GM21447 (cell line): ENCODE results near the gene NTN3.
"Not testable (repeated sequence)": the region's sequence is repeated elsewhere in the genome, so short reads cannot be mapped to it uniquely, and the experiment has no call there.

ENCODE experiments used
- ATAC-seq: cut with Tn5 transposase; IDR thresholded peaks from one replicate; pipeline ENCODE4 v1.9.1; 2021; ENCODE audit not compliant: unreplicated experiment

The NTN3 gene

DNA sequence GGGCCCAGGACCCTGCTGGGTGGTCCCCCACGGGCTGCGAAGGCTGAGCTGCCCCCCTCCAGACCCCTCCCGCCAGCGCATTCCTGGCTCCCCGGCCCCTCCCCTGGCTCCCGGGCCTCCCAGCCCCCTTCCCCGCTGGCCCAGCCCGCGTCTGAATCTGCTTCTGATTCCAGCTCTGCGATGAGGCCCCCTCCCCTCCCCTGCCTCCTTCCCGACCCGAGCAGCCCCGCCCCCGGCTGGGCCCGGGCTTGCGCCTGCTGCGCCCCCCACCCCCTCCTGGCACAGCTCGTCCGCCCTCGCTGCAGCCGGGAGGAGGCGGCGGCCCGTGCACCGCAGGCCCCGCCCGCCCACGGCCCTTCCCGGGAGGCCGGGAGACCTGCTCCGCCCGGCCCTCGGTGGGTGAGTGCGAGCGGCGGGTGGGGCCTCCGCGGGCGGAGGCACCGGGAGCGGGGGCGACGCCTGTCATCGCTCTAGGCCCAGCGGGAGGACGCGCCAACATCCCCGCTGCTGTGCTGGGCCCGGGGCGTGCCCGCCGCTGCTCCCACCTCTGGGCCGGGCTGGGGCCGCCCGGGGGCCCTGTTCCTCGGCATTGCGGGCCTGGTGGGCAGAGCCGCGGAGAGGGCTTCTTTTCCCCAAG lies at the start of gene NTN3:
Gene NTN3 (plus strand): TSS at position 282 of the 637 bp plus-strand sequence. CDS start 405 bp downstream, outside the sequence.
- no peak for ATAC-seq

DNA sequence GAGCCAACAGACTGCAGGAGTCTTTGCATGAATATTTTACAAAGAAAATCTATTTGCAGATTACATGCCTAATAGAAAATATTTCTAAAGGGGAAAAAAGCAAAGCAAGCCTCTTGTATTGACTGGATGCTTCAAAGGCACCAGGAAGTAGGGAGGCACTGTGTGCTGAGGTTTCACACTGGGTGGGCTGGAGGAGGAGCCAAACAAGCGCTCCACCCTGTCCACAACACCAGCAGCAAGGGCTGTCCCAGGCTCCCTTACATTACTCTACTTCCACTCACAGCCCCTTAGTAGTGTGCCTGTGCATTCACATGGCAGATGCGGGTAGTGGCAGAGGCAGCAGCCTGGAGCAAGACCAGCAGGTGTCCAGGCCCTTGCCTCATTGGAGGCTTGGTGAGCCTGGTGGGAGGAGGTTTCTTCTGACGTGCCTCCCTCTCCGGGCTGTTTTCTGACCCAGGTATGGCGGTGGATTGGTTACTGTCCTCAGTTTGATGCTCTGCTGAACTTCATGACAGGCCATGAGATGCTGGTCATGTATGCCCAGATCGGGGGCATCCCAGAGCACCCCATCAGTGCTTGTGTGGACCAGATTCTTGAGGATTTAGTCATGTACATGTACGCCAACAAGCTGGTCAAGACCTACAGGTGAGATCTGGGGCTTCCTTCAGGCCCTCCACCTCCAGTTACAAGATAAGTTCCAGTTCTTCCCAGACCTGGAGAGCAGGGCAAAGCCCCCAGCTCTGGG lies 48.8 kb upstream of the NTN3 start:
- no peak for ATAC-seq

DNA sequence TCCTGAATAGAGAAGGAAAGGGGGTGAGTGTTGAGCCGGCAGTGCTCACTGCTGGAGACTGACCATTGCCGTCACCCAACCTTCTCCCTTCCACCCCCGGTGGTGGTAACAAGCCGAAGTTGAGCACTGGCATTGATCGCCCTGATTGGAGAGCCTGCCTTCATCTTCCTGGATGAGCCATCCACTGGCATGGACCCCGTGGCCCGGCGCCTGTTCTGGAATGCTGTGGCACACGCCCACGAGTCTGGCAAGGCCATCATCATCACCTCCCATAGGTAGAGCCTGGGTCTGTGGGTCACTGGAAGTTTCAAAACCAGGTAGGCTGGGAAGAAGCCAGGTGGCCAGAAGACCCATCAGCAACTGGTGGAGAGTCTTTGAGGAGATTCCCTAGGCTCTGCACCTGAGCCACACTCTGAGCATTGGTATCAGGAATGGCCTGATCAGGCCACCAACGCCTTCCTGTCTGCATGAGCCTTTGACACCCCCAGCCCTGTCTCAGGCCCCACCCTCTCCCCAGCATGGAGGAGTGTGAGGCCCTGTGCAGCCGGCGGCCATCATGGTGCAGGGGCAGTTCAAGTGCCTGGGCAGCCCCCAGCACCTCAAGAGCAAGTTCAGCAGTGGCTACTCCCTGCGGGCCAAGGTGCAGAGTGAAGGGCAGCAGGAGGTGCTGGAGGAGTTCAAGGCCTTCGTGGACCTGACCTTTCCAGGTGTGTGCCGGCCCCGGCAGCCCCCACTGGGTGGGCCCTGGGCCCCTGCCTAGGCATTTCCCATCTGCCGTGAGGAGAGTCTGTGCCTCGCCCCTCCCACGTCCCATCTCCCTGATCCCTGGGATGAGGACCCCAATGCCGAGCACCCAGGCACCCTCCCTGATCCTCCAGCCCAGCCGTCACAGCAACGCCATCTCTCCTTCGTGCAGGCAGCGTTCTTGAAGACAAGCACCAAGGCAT lies 46.8 kb upstream of the NTN3 start:
- ATAC-seq: no peak

DNA sequence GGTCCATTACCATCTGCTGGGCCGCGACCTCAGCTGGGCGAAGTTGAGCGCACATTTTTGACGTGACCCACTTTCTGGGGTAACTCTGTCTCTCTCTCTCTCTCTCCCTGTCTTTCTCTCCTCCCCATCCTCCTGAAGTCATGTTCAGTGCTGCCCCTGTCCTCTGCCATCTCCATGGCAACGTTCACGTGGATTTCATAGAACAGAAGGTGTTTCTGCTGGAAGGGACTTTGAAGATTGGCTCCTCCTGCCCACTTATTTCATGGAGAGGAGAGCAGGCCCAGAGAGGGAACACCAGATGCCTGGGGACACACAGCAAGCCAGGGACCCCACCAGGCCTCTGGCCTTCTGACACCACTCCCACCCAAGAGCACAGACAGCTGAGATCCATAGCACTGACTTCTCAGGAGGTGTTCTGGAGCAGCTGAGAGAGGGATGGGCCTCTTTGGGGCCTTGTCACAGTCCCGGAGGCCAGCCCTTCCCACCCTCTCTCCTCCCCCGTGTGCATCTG lies 46.0 kb upstream of the NTN3 start:
- ATAC-seq: no peak

DNA sequence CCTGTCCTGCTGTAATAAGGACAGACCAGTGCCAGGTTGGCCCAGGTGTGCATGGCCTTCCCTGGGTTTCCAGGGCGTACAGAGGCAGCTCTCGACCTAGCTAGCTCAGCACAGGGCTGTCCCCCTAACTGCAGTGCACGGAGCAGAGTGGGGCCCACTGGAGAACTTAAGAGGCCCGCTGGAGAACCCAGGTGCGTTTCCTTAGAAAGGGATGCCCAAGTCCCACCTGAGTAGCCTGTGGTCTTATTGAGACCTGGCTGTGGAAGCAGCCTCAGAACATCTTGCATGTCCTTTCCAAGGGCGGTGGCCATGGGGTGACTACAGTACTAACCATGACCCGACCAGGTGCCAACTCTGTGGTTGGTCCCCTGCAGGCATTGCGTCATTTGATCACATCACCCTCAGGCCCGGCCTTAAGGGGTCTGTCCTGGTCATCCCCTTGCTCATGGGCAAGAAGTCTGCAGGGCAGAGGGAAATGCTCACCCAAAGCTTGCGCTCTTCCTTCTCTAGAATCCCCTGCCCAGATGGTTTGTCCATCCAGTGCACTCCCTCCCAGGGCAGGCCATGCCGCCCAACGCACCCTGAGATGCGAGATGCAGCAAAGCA lies 45.2 kb upstream of the NTN3 start:
- ATAC-seq: no peak

DNA sequence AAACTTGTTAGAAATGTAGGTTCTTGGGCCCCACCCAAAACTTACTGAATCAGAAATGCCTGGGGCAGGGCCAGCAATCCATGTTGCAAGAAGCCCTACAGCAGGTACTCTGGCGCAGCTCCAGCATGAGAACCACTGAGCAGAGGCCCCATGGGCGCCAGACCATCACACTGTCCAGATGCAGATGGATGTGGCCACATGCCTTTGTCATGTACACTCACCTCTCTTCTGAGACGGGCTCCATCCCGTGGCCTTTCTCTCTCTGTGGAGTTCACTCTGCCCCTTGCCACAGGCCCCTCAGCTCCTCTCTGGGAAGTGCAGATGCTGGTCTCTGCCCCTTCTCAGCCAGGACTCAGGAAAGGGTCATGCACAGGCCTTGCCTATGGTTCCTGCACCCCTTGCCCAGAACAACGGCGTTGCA lies 44.1 kb upstream of the NTN3 start:
- no peak for ATAC-seq

DNA sequence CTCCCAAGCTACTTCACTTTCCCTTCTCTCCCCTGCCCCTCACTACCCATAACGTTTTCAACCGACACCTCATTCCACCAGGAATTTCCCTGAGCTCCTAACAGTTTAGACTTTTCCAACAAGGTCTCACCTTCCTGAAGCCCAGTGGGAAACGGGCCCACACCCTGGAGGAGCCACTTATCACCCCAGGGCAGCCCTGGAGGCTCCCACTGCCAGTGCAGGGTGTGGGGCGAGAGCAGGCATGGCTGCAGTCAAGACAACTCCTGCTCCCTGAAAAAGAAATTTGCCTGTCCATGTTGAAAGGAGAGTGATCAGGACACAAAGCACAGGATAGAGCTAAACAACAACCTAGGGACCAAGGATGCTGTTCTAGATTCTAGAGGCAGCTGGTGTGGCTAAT lies 43.6 kb upstream of the NTN3 start:
- no peak for ATAC-seq

DNA sequence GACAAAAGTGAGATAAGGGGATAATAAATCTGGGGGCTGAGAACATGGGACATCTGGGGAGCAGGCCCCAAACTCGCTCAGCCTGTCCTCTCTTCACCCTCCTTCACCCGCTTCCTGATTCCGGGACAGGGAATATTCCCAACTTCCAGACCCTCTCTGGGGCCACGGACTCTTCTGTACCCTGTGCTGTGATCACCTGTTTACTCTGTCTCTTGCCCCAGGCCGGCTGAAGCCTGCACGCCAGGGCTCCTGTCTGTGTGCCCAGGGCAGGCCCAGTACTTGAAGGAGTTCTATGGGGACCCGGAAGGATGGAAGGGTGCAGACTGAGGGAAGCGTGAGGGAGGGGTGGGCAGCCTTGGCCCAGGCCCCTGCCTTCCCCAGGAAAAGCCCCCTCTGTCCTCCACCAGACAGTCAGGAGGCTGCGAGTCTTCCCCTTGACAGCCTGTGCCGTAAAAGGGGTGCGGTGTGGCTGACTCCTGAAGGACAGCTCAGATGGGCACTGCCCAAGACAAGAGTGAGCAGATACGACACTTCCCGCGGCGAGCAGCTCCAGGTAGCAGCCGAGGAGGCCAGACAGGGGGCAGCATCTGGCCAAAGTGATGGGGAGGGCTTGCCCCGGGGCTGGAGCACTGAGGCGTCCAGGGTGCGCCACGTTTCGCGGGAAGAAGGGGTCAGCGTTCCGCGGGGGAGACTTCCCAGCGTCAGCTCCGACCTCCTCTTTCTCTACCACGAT lies 42.9 kb upstream of the NTN3 start:
- peak; percentile 25 for ATAC-seq

DNA sequence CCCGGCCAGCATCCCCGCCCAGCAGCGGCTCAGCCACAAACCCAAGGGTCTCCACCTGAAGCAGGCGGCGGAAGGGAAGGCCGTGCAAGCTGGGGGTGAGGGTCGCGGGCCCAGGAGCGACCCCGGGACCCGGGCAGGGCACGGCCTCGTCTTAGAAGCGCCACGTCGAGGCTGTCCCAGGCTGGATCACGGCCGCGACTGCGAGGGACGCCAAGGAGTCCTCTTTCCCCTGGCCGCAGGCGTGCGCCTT lies 42.4 kb upstream of the NTN3 start:
- no peak for ATAC-seq

DNA sequence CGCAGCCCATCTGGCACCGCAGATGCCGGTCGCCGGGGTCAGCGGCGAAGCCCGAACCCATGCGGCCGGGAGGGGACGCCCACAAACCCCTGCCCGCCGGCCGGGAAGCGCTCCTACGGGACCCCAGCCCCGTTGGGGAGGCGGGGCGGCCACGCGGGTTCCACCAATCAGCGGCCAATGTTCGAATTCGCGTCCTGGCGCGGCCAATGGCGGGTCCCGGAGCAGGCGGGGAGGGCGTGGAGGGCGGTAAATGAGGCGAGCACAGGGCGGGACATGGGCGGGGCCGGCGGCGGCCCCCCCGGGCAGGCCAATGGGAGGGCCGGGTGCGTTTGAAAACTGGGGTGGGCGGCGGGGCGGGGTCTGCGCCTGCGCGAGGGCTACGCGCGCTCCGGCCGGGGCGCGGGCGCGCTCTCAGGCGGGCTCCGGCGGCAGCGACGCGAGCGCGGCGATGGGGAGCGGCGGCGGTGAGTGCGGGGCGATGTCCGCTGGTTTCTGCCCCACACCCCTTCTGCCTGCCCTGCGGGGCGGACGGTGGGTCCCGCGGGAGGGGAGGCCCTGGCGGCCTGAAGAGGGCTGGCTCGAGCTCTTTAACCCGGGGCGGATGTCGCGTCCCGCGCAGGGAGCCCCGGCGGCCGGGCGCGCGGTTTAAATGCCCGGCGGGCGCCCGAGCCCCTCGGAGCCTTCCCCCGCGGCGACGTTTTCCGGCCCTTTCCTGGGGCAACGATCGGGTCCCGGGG lies 41.9 kb upstream of the NTN3 start, which contains the start of gene CCNF:
Gene CCNF (plus strand): TSS at position 414 of the 737 bp plus-strand sequence. CDS start 35 bp downstream, at position 449.
- ATAC-seq: peak; percentile 76

DNA sequence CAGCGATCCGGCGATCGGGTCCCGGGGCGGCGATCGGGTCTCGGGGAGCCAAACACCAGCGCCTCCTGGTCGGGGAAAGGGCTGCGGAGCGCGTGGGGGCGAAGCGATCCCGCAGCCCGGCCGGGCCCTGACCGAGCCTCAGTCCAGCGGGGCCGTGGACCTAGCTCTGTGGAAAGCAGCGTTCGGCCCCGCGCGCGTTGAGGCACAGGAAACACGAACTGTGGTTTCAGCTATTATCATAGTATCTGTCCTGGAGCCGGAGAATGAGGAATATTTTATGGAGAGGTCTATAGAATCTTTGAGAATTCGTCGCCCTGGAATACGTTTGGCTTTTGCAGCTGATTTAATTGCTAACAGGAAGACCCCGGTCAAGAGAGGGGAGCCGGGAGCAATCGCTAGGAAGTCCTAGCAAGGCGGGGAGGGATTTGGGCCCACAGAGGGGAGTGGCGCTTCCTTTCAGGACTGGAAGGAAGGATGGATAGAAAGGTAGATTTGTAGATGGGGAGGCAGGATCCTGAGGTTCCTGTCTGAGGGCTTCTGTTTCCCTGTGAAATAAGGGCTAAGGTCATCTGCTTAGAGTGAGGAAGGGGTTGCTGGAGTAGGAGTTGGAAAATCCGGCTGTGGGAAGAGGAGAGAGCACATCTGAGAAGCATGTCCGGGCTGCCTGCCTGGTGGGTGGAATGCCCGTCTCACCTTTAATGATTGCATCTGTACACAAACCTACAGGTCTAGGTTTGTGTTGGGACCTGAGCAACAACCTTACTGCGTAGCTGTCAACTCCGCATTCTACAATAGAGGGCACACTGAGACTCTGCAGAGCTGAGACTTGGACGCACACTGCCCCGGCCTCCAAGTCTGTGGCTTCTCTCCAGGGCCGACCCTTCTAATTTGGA lies 41.1 kb upstream of the NTN3 start:
- peak; percentile 14 for ATAC-seq

DNA sequence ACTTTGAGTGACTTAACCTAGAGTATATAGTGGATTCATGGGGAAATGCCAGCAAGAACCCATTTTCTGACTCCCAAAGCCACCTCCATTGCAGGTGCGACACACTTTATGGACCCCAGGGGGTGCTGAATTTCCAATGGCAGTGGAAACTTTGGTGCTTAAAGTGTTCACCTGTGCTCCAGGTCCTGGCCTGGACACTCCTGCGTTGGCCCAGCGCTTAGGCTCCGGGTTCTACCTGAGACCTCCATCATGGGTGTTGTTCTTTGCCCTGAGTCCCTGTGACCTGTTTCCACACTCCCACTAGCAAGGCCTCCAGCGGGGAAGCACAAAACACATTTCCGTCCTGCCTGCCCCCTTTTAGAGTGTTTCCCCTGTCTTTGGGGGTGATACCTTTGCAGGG lies 38.8 kb upstream of the NTN3 start:
- ATAC-seq: no peak

DNA sequence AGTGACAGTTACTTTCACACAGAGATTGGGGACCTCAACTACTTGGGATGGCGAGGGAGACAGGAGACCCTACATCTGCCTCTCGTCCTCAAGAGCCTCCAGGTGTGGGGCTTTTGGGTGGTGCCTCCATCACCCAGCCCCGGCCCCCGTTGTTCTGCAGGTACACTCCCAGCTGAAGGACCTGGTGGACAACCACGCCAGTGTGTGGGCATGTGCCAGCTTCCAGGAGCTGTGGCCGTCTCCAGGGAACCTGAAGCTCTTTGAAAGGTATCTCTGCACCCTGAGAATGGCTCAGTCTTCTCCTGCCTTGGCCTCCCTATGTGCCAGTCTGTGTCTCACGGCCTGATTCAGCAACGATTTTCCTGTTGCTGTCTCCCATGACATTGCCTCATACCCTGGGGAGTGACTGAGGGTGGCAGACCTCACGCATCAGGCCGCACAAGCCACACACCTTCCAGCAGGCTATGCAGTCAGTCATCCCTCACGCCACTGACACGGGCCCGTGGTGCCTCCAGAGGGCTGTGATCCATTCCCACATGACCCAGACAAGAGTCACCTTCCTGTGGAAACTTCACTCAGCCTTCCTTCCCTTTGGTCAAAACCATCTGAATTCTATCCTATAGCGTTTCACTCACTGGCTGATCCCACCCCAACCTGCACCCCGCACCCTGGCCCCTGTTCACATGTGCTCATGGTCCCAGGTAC lies 38.1 kb upstream of the NTN3 start:
- no peak for ATAC-seq

DNA sequence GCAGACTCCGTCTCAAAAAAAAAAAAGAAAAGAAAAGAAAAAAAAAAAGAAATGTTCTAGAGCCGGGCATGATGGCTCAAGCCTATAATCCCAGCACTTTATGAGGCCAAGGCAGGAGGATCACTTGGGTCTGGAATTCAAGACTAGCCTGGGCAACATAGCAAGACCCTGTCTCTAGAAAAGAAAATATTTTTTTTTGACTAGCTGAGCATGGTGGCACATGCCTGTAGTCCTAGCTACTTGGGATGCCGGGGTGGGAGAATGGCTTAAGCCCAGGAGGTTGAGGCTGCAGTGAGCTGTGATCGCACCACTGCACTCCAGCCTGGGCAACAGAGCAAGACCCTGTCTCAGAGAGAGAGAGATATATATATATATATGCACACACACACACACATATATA lies 35.9 kb upstream of the NTN3 start:
- not testable (repeated sequence) for ATAC-seq

DNA sequence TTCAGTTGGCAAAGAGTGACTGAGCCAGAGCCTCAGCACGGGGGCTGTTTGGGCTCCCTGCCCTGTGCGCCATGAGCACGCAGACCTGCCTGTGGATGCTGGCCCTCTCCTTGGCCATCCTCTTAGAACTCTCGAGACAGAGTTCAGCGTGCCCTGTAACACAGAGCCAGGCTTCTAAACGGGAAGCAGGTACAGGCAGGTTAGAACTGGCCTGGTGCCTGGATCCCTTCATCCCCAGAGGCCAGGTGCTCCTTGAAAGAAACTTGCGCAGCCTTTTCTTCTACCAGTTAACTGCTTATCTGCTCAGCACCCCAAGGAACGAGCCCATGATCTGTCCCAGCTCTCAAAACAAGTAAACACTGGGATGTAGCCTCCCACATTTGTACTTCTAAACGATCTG lies 35.0 kb upstream of the NTN3 start:
- ATAC-seq: no peak

DNA sequence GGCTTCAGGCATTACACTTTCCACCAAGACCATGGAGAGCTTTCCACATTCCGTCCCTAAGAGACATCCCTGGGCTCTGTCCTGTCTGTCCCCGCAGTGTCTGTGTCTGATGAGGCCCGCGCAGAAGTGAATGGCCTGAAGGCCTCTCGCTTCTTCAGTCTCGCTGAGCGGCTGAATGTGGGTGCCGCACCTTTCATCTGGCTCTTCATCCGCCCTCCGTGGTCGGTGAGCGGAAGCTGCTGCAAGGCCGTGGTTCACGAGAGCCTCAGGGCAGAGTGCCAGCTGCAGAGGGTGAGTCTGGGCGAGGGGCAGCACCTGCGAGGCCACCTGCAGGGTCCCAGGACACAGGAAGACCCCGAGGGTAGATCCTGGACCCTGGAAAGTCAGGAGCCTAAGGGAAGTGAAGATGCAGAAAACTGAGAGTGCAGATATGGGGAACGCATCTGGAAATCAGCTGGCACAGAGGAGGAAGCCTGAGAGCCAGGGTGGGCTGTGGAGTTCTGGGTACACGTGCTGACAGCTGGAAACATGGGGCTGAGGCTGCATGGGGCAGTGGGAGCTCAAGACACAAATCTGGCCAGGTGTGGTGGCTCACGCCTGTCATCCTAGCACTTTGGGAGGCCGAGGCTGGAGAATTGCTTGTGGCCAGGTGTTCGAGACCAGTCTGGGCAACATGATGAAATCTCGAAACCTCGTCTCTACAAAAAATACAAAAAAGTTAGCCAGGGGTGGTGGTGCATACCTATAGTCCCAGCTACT lies 33.9 kb upstream of the NTN3 start:
- no peak for ATAC-seq

DNA sequence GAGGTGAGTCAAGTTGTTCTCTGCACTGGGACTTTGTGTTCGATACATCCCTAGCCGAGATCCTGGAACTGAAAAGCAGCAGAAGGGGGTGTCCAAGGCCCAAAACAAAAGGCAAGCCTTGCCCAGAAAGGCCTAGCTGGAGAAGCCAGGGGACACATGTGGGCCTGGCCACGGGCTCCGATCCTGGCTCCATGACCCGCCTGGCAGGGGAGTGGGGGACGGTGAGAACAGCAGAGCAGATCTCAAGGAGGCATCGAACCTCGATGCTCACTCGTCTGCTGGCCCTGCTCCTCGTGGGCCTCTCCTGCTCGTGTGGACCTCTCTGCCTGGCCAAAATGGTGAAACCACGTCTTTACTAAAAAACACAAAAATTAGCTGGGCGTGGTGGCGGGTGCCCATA lies 33.0 kb upstream of the NTN3 start:
- no peak for ATAC-seq
